ENCODE measurements around the gene TRPV6.

Gene TRPV6

GRCh38 chr7:142930126-142930730 is 44.7 kb upstream of the TRPV6 start:
- Histone ChIP-seq H3K4me3 (replicated peaks; ENCODE audit: low read depth, low read length) (no peak overlapping the region), H3K27me3 (replicated peaks; ENCODE audit: control insufficient read depth, insufficient read depth, low read length) (0 out of 2 replicates have a peak, but pooled peaks cover 2% of the 10 kb centered on the region), H3K36me3 (ENCODE audit: control insufficient read depth, insufficient read depth, low read length) (no peaks in the 10 kb centered on the region)
- no peak for DNase-seq (ENCODE audit: extremely low read depth, insufficient read length)
- TF ChIP-seq, protein P1, sequence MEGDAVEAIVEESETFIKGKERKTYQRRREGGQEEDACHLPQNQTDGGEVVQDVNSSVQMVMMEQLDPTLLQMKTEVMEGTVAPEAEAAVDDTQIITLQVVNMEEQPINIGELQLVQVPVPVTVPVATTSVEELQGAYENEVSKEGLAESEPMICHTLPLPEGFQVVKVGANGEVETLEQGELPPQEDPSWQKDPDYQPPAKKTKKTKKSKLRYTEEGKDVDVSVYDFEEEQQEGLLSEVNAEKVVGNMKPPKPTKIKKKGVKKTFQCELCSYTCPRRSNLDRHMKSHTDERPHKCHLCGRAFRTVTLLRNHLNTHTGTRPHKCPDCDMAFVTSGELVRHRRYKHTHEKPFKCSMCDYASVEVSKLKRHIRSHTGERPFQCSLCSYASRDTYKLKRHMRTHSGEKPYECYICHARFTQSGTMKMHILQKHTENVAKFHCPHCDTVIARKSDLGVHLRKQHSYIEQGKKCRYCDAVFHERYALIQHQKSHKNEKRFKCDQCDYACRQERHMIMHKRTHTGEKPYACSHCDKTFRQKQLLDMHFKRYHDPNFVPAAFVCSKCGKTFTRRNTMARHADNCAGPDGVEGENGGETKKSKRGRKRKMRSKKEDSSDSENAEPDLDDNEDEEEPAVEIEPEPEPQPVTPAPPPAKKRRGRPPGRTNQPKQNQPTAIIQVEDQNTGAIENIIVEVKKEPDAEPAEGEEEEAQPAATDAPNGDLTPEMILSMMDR (IDR thresholded peaks at IDR 0.05; ENCODE audit: insufficient read depth, low read length, poor library complexity, severe bottlenecking): no peak

- 0 out of 2 replicates have a peak, but pooled peaks cover 2% of the 10 kb centered on the region for H3K27me3 ChIP-seq (replicated peaks; ENCODE audit: control insufficient read depth, insufficient read depth, low read length)
- no peaks in the 10 kb centered on the region for H3K36me3 ChIP-seq (ENCODE audit: control insufficient read depth, insufficient read depth, low read length)
- H3K4me3 ChIP-seq (replicated peaks; ENCODE audit: low read depth, low read length): no peak overlapping the region
- TF ChIP-seq, protein P1 (IDR thresholded peaks at IDR 0.05; ENCODE audit: insufficient read depth, low read length, poor library complexity, severe bottlenecking): no peak
- no peak for DNase-seq (ENCODE audit: extremely low read depth, insufficient read length)
Observed at GRCh38 chr7:142927949-142928348, 42.4 kb upstream of the TRPV6 start.

- H3K4me3 ChIP-seq (replicated peaks; ENCODE audit: low read depth, low read length): no peak overlapping the region
- TF ChIP-seq, protein P1 (IDR thresholded peaks at IDR 0.05; ENCODE audit: insufficient read depth, low read length, poor library complexity, severe bottlenecking): no peak
- no peak for DNase-seq (ENCODE audit: extremely low read depth, insufficient read length)
- no peaks in the 10 kb centered on the region for H3K36me3 ChIP-seq (ENCODE audit: control insufficient read depth, insufficient read depth, low read length)
- H3K27me3 ChIP-seq (replicated peaks; ENCODE audit: control insufficient read depth, insufficient read depth, low read length): 0 out of 2 replicates have a peak, but pooled peaks cover 2% of the 10 kb centered on the region
Observed at GRCh38 chr7:142927085-142927745, 41.7 kb upstream of the TRPV6 start.

DNA sequence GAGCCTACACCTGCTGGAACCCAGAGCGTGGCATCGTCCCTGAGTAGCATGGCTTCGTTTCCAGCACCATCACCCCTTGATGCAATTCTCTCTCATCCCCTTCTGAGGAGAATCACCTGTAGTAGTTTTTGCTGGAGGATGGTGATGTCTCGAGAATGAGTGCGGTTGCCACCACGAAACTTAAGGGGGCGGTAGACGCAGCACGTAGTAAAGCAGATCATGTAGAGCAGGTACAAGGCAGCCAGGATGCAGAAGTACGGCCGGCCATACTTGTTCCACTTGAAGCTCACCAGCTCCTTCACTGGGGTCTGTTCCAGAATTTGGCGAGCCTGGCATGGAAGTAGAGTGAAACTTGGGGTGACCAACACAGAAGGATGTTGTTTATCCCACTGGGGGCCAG is 39.9 kb upstream of the TRPV6 start:
- Histone ChIP-seq H3K27me3 (replicated peaks; ENCODE audit: control insufficient read depth, insufficient read depth, low read length) (0 out of 2 replicates have a peak, but pooled peaks cover 2% of the 10 kb centered on the region), H3K36me3 (ENCODE audit: control insufficient read depth, insufficient read depth, low read length) (no peaks in the 10 kb centered on the region), H3K4me3 (replicated peaks; ENCODE audit: low read depth, low read length) (no peak overlapping the region)
- TF ChIP-seq, protein P1 (IDR thresholded peaks at IDR 0.05; ENCODE audit: insufficient read depth, low read length, poor library complexity, severe bottlenecking): peak; percentile 26
- no peak for DNase-seq (ENCODE audit: extremely low read depth, insufficient read length)

- Histone ChIP-seq H3K4me3 (replicated peaks; ENCODE audit: low read depth, low read length) (no peak overlapping the region), H3K36me3 (ENCODE audit: control insufficient read depth, insufficient read depth, low read length) (no peaks in the 10 kb centered on the region), H3K27me3 (replicated peaks; ENCODE audit: control insufficient read depth, insufficient read depth, low read length) (peaks cover 3% of the 10 kb centered on the region; the same call in 1 of the 2 replicates)
- no peak for DNase-seq (ENCODE audit: extremely low read depth, insufficient read length)
- TF ChIP-seq, protein P1 (IDR thresholded peaks at IDR 0.05; ENCODE audit: insufficient read depth, low read length, poor library complexity, severe bottlenecking): no peak
Observed at GRCh38 chr7:142923391-142923790, 37.8 kb upstream of the TRPV6 start.

All from GM06990 (cell line).